Epithelial cell of proximal tubule (primary cell): Measurements from ENCODE around the gene TPSAB1. TPM values are rescaled to one million over a fixed set of nuclear protein-coding genes. Genes with fewer than 3 reads are reported as not detected.
"Not testable (repeated sequence)": the region's sequence is repeated elsewhere in the genome, so short reads cannot be mapped to it uniquely, and the experiment has no call there.

Experiments
- DNase-seq: peaks from one replicate; pipeline ENCODE4 v3.0.0-alpha.2; 2011; ENCODE audit warnings: low read depth
- H3K4me3 ChIP-seq: 2 replicates; pipeline ENCODE4 v1.5.1; 2011; ENCODE audit warnings: low read depth, mild to moderate bottlenecking, low read length
- CTCF ChIP-seq: conservative IDR thresholded peaks from 2 replicates; pipeline ENCODE4 v1.5.1; 2012; ENCODE audit warnings: low read depth, mild to moderate bottlenecking, low read length
- total RNA-seq: library from RNA; depleted of rRNA; stranded (reverse); fragments of >200 nt; gene quantifications from 2 replicates; pipeline ENCODE4 v1.2.3, GENCODE V29; 2015

Gene TPSAB1
- total RNA-seq, 1 donor from 2014 or later, result not detected

DNA sequence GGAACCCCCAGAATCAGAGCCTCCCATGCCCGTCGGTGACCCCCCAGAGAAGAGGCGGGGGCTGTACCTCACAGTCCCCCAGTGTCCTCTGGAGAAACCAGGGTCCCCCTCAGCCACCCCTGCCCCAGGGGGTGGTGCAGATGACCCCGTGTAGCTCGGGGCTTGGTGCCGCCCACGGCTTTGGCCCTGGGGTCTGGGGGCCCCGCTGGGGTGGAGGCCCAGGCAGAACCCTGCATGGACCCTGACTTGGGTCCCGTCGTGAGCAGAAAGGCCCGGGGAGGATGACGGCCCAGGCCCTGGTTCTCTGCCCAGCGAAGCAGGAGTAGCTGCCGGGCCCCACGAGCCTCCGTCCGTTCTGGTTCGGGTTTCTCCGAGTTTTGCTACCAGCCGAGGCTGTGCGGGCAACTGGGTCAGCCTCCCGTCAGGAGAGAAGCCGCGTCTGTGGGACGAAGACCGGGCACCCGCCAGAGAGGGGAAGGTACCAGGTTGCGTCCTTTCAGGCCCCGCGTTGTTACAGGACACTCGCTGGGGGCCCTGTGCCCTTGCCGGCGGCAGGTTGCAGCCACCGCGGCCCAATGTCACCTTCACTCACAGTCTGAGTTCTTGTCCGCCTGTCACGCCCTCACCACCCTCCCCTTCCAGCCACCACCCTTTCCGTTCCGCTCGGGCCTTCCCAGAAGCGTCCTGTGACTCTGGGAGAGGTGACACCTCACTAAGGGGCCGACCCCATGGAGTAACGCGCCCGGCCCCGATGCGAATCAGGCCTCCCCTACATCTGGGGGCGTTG lies 19.5 kb upstream of the TPSAB1 start:
- H3K4me3 ChIP-seq, result no peak overlapping the region
- TF ChIP-seq CTCF, result no peak
- DNase-seq, result no peak

DNA sequence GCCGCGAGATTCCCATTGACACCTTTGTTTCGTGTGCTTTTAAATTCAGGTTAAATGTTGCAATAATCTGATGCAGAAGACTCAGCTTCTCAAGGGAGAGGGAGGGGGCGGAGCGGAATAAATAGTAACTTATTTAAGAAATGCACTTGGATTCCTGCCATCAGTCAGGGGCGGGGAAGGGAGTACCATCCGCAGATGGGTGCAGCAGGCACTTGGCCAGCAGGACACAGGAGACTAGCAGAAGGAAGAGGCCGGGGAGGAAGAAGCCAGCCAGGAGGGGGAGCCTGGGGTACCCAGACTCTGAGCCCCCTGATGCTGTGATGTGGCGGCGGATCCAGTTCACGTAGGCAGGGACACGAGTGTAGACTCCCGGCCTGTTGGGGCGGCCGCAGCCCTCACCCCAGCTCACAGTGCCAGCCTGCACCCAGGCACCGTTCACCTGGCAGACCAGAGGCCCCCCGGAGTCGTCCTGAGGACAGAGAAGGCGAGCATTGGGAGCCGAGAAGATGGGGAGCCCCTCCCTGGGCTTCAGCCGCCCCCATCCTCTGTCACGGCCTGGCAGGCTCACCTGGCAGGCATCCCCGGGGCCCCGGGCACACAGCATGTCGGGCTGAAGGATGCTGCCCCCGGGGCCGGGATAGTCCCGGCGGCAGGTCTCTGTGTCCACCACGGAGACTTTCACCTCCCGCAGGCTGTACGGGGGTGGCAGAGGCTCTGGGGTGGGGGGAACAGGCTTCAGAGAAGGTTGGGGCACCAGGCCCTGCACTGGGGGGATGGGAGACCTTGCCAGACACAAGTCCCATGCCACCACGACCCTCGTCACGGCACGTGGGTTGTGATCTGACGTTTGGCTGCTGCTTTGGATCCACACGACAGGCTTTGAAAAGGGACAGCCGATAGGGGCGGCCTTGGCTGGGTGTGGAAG lies 18.6 kb upstream of the TPSAB1 start:
- DNase-seq, result no peak
- TF ChIP-seq CTCF, result no peak
- H3K4me3 ChIP-seq, result no peak overlapping the region

- no peak overlapping the region for H3K4me3 ChIP-seq
- no peak for TF ChIP-seq CTCF
- DNase-seq, result no peak
Observed at GRCh38 chr16:1222553-1223354, 17.8 kb upstream of the TPSAB1 start.

DNA sequence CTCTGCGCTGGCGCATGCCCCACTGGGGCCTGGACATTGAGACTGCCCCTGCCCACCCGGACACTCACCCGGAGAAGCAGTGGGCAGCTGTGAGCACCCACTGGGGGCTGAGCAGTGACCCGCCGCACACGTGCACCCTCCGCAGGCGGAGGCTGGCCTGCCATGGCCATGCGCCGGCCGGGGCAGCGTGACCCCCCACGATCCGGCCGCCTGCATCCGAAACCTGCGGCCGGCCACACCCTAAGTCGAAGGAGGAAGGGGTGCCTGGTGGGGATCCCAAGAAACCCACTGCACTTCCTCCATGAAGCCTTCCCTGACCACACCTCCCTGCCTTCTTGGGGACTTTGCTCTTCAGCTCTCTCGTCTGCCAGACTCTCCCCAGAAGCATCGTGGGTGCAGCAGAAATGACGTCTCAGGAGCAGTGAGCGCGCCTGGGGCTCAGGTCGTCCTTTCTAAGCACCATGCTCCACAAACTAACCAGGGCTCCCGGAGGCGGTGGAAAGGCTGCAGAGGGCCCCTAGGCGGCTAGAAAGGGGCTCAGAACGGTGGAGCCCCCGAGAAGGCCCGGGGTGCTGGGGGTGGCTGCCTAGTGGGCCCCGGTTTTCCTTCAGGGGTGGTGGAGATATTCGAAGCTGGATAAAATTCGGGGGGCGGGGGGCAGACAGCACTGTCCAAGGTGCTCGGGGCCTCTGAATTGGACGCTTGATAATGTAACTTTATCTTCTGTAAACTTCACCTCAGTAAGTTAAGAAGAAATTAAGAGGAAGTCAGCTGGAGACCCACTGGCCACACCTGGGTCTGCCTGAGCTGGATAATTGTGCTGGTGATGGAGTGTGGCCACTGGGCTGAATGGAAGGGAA lies 16.9 kb upstream of the TPSAB1 start:
- no peak for DNase-seq
- H3K4me3 ChIP-seq, result no peak overlapping the region
- TF ChIP-seq CTCF, result no peak

- no peak overlapping the region for H3K4me3 ChIP-seq
- no peak for TF ChIP-seq CTCF
- no peak for DNase-seq
Observed at GRCh38 chr16:1224558-1224957, 15.9 kb upstream of the TPSAB1 start.

- H3K4me3 ChIP-seq, result no peak within 1 kb of the TSS
- no peak for TF ChIP-seq CTCF
- DNase-seq, result no peak
Observed at GRCh38 chr16:1225051-1225451, 15.5 kb upstream of the TPSAB1 start, which contains the start of gene TPSG1. Gene TPSG1 (minus strand): TSS chr16:1225268. CDS start chr16:1225252, 16 bp downstream.

- H3K4me3 ChIP-seq, DNase-seq: not testable (repeated sequence)
Observed at GRCh38 chr16:1225728-1226311, 14.7 kb upstream of the TPSAB1 start.

DNA sequence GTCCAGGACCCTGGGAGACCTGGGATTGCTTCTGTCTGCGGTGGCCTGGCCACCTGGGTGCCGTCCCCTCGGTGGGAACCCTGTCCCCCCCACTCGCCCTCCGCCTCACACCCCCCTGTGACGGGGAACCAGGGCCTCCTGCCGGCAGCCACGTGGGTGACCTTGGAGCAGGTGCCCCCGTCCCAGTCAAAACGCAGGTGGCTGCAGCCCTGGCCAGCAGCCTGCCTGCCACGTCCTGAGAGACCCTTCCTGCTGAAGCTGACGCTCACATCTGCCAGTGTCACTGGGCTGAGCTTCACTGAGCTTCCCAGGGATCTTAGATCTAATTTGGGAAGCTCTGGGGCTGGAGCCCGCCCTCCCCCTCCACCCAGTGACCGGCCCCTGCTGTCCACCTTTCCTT lies 13.8 kb upstream of the TPSAB1 start:
- not testable (repeated sequence) for DNase-seq, H3K4me3 ChIP-seq

DNA sequence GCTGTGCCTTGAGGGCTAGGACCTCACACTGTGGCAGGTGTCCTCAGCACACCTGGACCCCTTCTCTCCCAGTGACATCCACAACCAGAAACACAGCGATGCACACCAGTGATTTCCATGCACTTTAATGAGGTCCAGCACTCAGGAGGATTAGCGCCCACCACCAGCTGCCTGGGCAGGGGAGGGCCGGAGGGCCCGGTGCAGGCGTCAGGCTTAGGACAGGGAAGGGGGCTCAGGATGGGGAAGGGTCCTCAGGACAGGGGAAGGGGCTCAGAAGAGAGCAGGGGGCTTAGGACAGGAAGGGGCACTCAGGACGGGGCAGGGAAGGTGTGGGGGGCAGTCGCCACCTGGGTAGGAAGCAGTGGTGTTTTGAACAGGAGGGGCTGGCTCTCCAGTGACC lies 12.3 kb upstream of the TPSAB1 start:
- DNase-seq, H3K4me3 ChIP-seq: not testable (repeated sequence)
